ELF-1 (cell line): Measurements from ENCODE around the gene GPHN.

Source experiments
- DNase-seq: peaks from one replicate; pipeline ENCODE4 v3.0.0-alpha.2; 2016; ENCODE audit warnings: low read depth, low spot score

Gene GPHN

DNA sequence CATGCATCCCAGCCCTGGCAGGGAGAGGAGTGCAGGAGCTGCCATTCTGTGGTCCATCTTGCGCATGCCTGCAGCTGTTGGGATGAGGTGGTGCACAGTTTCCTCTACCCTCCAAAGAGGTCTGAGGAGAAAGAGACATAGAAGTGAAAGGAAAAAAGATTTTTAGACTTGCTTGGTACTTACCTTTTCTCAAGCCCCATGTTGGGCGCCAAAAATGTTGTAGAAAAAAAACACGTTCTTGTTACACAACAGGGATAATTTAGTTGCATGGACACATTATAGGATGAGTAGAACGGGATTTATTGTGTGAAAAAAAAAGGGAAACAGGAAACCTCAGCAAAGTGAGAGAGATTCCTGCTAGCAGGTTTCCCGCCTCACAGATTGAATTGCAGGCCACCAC is 436.9 kb downstream of the GPHN start:
- DNase-seq = no peak

DNA sequence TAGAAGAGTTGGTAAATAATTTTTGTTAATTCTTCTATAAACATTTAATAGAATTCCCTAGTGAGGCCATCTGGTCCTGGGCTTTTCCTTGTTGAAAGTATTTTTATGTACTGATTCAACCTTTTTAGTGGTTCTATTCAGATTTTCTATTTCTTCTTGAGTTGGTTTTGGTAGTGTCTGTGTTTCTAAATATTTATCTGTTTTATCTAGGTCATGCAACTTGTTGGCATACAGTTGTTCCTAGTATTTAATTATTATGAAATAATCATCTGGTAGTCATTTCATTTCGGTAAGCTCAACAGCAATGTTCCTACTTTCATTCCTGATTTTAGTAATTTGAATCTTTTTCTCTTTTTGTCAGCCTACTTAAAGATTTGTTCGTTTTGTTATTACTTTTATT is 447.2 kb downstream of the GPHN start:
- no peak for DNase-seq

DNA sequence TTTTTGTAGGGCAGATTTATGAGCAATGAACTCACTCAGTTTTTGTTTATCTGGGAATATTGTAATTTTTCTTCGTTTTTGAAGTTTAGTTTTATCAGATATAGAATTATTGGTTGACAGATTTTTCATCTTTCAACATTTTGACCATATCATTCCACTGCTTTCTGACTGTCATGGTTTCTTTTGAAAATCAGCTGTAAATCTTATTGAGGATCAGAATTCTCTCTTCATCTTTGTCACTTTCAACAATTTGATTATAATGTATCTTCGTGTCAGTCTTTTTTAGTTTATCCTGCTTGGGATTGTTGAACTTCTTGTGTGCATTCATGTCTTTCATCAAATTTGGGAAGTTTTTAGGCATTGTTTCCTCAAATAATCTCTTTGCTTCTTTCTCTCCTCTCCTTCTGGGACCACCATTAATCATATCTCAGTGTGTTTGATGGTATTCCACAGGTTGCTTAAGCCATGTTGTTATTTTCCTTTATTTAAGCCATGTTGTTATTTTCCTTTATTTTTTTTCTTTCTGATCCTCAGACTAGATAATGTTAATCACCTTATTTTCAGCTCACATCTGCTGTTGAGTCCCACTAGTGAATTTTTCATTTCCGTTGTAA is 451.6 kb downstream of the GPHN start:
- DNase-seq = no peak

DNA sequence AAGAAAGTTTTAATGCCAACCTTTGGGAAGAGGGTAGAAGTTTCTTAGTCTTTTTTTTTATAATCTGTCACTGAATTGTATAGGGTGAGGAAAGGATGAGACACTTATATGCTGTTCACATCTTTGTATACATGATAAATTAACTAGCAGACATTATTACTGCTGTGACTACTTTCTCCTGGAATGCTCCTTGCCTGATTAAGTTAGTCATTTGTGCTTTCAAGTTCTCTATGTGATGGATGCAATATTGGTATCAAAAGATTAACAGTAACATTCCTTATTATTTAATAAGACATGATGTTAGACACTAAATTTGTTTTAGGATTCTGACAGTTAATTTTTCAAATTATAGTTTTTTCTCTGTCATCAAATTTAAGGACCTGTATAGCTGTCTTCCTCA is 457.9 kb downstream of the GPHN start:
- no peak for DNase-seq

DNA sequence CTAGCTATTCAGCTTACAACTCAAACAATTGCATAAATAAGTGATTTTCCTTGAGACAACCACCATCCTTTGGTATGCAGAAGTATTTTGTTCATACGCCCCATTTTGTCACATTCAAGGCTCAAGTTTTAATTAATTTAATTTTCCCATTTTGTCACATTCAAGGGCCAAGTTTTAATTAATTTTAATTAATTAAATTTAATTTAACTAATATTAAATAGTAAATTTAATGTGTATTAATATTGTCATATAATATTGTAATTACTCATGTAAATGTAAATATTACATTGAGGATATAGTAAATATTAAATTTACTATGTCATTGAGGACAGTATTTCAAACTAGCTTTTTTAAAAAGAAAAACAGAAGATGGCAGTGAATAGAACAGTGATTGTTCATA is 464.5 kb downstream of the GPHN start:
- DNase-seq = no peak

DNA sequence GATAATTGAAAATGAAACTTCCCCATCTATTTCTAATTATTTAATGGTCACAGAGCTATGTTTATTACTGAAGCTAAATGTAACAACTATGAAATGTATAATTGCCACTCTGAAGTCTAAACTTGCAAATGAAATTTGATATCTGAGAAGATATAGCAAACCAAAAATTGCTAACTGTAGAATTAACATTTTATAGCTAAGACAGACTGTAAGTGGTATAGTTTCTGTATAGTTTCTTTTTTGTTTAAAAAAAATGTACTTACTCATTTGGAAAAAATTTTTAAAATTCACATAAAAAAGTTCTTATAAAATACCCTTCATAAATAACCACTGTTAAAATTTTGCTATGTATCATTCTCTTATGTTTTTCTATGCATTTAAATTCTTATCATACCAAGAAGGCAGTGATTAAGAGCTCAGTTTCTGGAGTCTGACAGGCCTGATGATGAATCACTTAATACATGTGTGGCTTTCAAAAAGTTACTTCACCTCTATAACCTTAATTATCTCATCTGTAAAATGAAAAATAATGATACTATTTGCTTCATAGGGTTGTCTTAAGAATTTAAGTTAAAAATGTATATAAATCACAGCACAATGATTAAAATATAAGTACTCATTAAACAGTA is 466.6 kb downstream of the GPHN start:
- no peak for DNase-seq

DNA sequence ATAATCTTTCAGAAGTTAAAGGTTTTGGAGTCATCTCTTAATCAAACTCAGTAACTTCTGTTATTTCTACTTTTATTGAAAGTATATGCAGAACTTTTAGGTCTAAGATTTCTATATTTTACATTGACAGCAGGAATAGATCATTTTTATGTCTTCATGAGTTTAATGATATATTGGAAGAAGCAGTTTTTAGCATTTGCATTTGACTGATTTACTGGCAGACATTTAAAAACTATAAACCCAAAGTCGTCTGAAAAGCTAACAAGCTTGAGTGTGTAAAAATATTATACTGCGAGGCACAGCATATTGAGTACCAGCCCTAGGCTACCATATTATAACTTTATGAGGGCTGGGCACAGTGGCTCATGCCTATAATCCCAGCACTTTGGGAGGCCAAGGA is 467.3 kb downstream of the GPHN start:
- no peak for DNase-seq

DNA sequence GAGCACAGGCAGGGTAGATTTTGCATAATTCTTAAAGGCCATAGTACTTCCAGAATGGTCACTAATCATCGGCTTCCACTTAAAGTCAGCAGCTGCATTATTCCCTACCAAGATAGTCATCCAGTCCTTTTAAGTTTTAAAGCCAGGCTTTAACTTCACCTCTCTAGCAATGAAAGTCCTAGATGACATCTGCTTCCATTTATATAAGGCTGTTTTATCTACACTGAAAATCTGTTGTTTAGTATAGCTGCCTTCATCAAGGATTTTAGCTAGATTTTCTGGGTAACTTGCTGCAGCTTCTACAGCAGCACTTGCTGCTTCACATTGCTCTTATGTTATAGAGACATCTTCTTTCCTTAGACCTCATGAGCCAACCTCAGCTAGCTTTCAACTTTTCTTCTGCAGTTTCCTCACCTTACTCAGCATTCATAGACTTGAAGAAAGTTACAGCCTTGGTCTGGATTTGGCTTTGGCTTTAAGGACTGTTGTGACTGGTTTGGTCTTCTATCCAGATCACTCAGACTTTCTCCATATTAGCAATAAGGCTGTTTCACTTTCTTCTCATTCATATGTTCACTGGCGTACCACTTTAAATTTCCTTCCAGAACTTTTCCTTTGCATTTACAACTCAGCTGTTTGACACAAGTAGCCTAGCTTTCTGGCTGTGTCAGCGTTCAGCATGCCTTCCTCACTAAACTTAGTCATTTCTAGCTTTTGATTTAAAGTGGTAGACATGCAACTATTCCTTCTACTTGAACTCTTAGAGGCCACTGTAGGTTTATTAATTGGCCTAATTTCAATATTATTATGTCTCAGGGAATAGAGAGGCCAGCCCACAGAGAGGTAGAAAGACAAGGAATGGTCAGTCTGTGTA is 471.4 kb downstream of the GPHN start:
- DNase-seq = no peak

DNA sequence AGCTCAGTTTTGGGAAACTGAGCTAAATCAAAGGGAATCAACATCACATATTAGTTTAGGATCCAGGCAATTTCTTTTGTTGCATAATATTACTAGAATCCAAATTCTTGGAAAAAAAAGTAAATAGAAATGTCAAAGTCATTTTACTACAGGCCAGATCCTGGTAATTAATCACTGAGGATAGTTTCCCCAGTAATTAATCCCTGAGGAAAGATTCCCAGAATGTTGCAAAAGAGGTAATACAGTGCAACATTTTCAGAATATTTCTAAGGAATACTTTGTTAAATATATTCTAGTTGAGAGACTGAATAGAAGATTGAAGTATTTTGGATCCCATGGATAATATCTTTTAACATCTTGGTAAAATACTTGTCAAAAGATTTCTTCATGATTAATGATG is 474.3 kb downstream of the GPHN start:
- no peak for DNase-seq

DNA sequence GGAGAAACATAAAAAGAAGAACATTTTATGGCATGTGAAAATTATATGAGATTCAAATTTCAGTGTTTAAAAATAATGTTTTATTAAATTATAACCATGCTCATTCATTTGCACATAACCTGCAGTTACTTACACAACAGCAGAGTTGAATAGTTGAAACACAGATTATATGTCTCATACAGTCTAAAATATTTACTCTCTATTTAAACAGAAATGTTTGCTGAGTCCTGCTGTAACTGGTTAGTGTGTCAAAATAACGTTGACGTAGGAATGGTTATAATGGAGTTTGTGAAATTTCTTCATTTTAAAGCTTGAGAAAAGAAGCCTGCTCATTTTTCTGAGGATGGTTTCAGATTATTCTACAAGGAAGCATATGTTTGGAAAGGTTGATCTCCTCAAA is 484.8 kb downstream of the GPHN start:
- DNase-seq = no peak

DNA sequence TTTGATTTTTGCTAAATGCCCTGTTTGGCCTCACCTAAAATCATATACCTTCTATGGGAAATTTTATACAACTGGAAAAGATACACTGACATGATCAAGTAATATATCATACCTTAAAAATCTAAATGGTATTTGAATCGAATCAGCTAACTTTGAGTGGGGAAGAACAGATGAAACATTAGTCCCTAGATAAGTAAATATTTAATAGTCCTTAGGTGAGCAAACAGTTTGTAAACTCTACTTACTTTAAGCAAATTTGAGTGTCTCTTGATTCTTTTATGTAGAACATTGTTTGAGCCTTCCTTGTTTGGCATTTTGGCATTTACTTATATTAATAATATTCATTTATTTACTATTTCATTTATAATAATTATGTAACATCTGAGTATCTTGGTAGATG is 485.6 kb downstream of the GPHN start:
- DNase-seq = no peak

DNA sequence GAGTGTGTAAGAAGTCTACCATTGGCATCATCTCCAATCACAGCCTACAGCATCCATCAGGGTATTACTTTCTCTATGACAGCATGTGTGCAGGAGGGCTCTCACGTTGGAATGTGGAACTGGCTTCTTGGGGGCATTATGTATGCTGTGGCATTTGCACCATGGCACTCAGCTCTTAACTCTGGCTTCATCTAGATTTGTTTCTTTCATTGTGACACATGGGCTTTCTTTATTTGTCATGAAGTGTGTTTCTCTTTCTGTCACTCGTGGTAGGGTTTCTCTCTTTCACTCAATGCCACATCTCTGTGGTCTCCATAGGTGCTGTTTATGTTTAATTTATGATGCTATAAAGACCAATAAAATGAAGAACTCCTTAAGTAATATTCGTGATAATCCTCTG is 490.1 kb downstream of the GPHN start:
- DNase-seq = no peak

DNA sequence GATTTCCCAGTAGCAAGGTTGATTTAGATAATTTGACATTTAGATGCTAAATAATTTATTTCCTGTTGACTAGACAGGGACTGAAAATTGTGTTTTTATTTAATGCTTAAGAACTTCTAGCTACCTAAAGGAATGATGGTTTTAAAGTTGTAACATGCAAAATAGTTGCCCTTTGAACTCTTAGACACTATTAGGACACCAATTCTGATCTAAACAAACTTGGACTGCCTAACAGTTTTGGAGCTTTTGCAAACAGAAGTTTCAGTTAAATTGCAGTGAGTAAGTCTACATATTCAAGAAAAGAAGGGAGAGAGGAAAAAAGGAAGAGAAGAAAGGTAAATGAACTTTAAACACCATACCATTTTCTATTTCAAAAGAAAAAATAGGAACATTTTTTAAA is 492.0 kb downstream of the GPHN start:
- DNase-seq = no peak

DNA sequence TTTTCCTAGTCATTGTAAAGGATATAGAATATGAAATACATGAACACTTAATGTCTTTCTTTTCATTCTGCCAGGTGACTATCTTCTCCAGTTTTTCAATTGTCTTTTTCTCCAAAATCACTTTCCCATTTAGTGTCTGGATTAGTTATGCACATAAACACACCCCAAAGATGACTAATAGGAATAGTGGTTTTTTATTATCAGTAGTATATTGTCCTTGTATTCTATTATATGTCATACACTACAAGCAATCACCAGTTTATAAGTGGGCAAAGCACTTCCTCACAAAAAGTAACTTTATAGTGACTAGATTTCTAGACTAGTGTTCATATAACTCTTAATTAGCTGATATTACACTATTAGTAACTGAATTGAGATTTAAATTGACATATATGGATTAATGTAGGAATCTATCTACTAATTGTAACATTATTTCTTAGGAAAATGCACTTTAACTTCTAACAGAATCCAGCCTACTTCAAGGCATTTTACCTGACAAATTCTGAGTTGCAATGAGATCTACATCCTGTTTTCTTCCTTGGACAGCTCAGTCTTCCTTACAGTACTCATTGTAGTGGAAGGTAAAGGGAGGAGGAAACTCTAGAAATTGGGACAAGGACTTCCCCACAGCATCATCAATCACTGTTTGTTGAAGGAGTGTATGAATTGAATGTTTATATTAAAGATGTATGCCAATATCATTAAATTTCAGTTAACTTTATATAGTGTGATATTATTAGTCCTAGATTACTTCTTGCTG is 495.2 kb downstream of the GPHN start:
- DNase-seq = no peak

DNA sequence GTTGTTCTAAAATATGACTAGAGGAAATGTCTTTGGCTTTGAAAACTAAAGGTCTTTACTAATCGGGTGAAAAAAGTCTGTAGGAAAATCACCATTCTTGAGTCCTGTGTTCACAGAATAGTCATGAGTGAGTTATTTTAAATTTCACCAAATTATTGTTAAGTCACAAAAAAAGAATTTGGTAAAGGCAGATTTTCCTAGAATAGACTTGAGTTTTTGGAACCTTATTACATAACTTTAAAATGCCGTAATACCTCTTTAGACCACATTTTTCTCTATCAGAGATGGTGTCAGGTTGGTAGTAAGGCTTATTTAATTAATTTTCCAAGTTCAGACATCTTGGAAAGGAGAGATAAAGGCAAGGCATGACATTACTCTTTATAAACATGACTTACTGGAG is 496.6 kb downstream of the GPHN start:
- DNase-seq = no peak

DNA sequence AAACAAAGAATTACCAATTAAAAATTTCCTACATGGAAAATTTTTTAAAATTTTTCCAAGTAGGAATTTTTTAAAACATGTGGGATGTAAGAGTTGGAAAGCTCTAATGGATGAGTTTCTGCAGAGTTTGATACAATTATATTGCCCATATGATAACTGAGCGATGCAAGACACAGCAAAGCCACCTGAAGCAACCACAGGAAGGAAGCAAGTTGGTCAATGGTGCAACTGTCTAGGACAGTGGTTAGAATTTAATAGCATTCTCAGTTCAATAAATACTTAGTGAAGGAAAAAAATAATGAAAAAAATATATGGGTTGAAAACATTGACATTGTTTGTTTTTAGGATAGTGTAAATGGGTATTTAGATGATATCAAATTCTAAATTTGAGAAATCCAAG is 502.7 kb downstream of the GPHN start:
- no peak for DNase-seq

DNA sequence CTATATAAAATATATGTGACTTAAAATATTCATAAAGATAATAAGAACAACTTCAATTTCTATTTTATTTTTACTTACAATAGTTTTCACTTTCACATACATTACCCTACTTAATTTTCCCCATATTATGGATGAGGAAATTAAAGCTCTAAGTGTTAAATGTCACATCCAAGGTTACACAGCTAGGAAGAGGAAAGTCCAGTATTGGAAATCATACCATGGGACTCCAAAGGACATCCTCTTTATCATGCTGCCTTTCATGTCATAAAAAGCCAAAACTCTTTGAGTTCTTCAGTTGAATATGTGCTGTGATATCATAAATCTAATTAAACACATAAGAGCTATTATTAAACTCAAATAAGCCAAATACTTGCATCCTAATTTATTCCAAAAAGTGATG is 508.9 kb downstream of the GPHN start:
- no peak for DNase-seq

DNA sequence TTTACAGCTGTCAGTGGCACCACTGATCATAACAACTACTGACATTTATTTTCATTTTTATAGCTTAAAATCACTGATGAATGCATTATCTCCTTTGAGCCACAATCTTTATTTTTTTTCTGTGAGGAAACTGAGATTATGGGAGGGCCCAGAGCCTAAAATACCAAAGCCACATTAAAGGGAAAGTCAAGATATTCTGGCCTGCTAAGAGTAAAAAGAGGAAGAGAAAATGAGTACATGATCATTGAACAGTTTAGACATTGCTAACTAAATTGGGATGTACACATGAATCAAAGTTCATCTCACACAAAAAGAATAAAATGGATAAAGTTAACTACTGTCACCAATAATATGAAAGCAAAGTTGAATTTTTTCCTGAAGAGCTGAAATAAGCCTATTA is 510.8 kb downstream of the GPHN start:
- DNase-seq = no peak

DNA sequence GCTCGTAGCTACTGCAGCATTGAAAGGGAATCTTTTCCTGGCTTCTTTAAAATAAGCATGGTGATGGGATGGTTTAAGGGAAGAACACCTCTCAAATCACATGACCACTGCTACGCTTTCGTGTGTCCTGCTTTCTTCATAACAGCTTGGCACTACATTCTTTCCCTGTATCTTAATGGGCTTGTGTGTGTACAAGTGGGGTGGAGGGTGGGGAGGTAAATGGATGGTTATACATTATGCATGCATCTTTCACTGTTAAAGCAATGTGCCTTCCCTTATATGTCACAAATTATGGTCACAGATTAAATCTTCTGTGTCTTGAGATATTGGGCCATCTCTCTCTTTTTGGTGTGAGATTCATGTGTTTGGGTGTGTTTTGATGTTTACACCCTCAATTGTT is 511.8 kb downstream of the GPHN start:
- DNase-seq = no peak

DNA sequence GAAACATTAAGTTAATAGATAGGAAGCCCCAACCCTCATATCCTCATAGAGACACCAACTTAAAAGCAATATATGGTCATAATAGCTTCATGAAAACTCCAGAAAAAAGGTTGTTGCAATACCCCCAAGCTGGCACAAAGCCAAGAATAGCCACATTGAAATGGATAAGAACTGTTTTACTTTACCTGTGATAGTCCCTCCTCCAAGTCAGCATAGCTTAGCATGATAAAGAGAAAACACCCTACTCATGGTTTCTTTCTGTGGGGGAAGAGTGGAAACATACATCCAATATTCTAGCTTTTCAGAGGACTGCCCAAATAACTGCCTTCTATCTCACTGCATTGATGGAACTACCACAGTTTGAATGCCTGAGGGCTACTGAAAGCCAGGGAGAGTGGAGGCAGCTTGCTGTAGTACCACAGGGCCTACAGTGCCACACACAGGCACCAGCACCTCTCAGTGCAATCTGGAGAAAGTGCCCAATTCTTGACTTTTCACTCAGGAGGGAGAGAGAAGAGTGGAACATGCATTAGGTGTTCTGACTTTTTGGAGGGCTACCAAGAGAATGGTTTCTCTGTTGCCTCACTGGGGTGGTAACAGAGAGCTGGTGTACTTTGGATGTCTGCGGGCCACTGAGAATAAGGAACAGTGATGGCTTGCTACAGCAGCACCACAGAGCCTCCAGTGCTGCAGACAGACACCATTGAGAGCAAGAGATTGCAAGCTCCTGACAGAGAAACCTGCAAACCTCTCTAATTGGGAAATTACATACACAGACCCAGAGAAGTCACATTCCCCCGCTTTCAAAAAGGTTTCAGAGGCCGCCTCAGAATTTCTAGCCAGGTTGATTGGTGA is 524.2 kb downstream of the GPHN start:
- no peak for DNase-seq

DNA sequence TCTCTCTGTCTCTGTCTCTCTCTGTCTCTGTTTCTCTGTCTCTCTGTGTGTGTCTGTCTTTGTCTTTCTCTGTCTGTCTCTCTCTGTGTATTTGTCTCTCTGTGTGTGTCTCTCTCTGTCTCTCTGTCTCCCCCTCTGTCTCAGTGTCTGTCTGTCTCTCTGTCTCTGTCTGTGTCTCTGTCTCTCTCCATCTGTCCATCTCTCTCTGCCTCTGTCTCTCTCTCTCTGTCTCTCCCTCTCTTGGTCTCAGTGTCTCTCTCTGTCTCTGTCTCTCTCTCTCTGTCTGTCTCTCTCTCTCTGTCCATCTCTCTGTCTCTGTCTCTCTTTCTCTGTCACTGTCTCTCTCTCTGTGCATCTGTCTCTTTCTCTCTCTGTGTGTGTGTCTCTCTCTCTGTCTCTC is 537.5 kb downstream of the GPHN start:
- DNase-seq = no peak
